Measurements from ENCODE around the gene PNMA6E. TPM values are rescaled to one million over a fixed set of nuclear protein-coding genes. Genes with fewer than 3 reads are reported as not detected.
A peak's percentile ranks its signal among the peaks of the same experiment; 100 is the strongest.
"Not testable (repeated sequence)": the region's sequence is repeated elsewhere in the genome, so short reads cannot be mapped to it uniquely, and the experiment has no call there.

PNMA6E gene
- total RNA-seq, 1 donor from 2014 or later, result not detected

GRCh38 chrX:153395613-153396319 lies 5.4 kb downstream of the PNMA6E start:
- FAIRE-seq (no peak), DNase-seq (ENCODE audit: low read depth) (no peak)
- H3K36me3 ChIP-seq (ENCODE audit: insufficient read depth, low read length), result no peaks in the 10 kb centered on the region
- TF ChIP-seq EZH2 (IDR thresholded peaks at IDR 0.05; ENCODE audit: insufficient read depth, low read length) (no peak), CTCF (IDR thresholded peaks at IDR 0.05; ENCODE audit: insufficient read depth, low read depth, low read length) (no peak)
- H3K27ac ChIP-seq (ENCODE audit: low read depth, low read length), result no peak overlapping the region
- no peaks in the 10 kb centered on the region for H3K27me3 ChIP-seq (ENCODE audit: insufficient read depth, low read length)
- no peak overlapping the region for H3K27ac Mint-ChIP-seq (ENCODE audit: unreplicated experiment)
- H3K4me3 Mint-ChIP-seq (ENCODE audit: unreplicated experiment), result no peak overlapping the region
- no peak overlapping the region for H2AFZ ChIP-seq (ENCODE audit: low read depth, low read length)
- no peak overlapping the region for H3K9ac ChIP-seq (ENCODE audit: low read length)
- H3K79me2 ChIP-seq (ENCODE audit: insufficient read depth, low read length), result no peaks in the 10 kb centered on the region
- no peak overlapping the region for H3K4me3 ChIP-seq (ENCODE audit: insufficient read depth, low read depth, low read length)
- H3K4me1 Mint-ChIP-seq (ENCODE audit: low read depth, unreplicated experiment), result no peaks in the 10 kb centered on the region
- no peak overlapping the region for H3K4me2 ChIP-seq (ENCODE audit: low read length)
- no peaks in the 10 kb centered on the region for H3K9me3 Mint-ChIP-seq (ENCODE audit: unreplicated experiment)
- H3K27me3 Mint-ChIP-seq (ENCODE audit: low read depth, unreplicated experiment), result peaks cover 19% of the 10 kb centered on the region
- no peaks in the 10 kb centered on the region for H3K9me3 ChIP-seq (ENCODE audit: insufficient read depth, low read depth, low read length)
- H4K20me1 ChIP-seq (ENCODE audit: insufficient read depth, low read length), result no peaks in the 10 kb centered on the region
- no peaks in the 10 kb centered on the region for H3K36me3 Mint-ChIP-seq (ENCODE audit: low read depth, unreplicated experiment)
- H3K4me1 ChIP-seq (ENCODE audit: insufficient read depth, low read length), result no peaks in the 10 kb centered on the region

GRCh38 chrX:153394612-153395011 lies 6.5 kb downstream of the PNMA6E start:
- Histone ChIP-seq H2AFZ (ENCODE audit: low read depth, low read length) (no peak overlapping the region), H3K27me3 (ENCODE audit: insufficient read depth, low read length) (no peaks in the 10 kb centered on the region), H3K4me1 (ENCODE audit: insufficient read depth, low read length) (no peaks in the 10 kb centered on the region), H3K36me3 (ENCODE audit: insufficient read depth, low read length) (no peaks in the 10 kb centered on the region), H3K79me2 (ENCODE audit: insufficient read depth, low read length) (no peaks in the 10 kb centered on the region), H3K9me3 (ENCODE audit: insufficient read depth, low read depth, low read length) (no peaks in the 10 kb centered on the region), H4K20me1 (ENCODE audit: insufficient read depth, low read length) (no peaks in the 10 kb centered on the region), H3K9ac (ENCODE audit: low read length) (no peak overlapping the region), H3K4me3 (ENCODE audit: insufficient read depth, low read depth, low read length) (no peak overlapping the region), H3K27ac (ENCODE audit: low read depth, low read length) (no peak overlapping the region), H3K4me2 (ENCODE audit: low read length) (no peak overlapping the region)
- H3K4me3 Mint-ChIP-seq (ENCODE audit: unreplicated experiment), result no peak overlapping the region
- no peaks in the 10 kb centered on the region for H3K9me3 Mint-ChIP-seq (ENCODE audit: unreplicated experiment)
- FAIRE-seq (peak; percentile 23), DNase-seq (ENCODE audit: low read depth) (no peak)
- H3K27ac Mint-ChIP-seq (ENCODE audit: unreplicated experiment), result no peak overlapping the region
- no peak for TF ChIP-seq CTCF (IDR thresholded peaks at IDR 0.05; ENCODE audit: insufficient read depth, low read depth, low read length)
- no peaks in the 10 kb centered on the region for H3K36me3 Mint-ChIP-seq (ENCODE audit: low read depth, unreplicated experiment)
- no peaks in the 10 kb centered on the region for H3K4me1 Mint-ChIP-seq (ENCODE audit: low read depth, unreplicated experiment)
- peaks cover 19% of the 10 kb centered on the region for H3K27me3 Mint-ChIP-seq (ENCODE audit: low read depth, unreplicated experiment)

- no peak overlapping the region for H3K9ac ChIP-seq (ENCODE audit: low read length)
- H2AFZ ChIP-seq (ENCODE audit: low read depth, low read length), result no peak overlapping the region
- Mint-ChIP-seq H3K36me3 (ENCODE audit: low read depth, unreplicated experiment) (no peaks in the 10 kb centered on the region), H3K27ac (ENCODE audit: unreplicated experiment) (no peak overlapping the region), H3K4me3 (ENCODE audit: unreplicated experiment) (no peak overlapping the region), H3K27me3 (ENCODE audit: low read depth, unreplicated experiment) (peaks cover 14% of the 10 kb centered on the region), H3K9me3 (ENCODE audit: unreplicated experiment) (no peaks in the 10 kb centered on the region), H3K4me1 (ENCODE audit: low read depth, unreplicated experiment) (no peaks in the 10 kb centered on the region)
- H3K79me2 ChIP-seq (ENCODE audit: insufficient read depth, low read length), result no peaks in the 10 kb centered on the region
- DNase-seq (ENCODE audit: low read depth) (no peak), FAIRE-seq (no peak)
- H3K27me3 ChIP-seq (ENCODE audit: insufficient read depth, low read length), result no peaks in the 10 kb centered on the region
- H4K20me1 ChIP-seq (ENCODE audit: insufficient read depth, low read length), result no peaks in the 10 kb centered on the region
- H3K9me3 ChIP-seq (ENCODE audit: insufficient read depth, low read depth, low read length), result no peaks in the 10 kb centered on the region
- TF ChIP-seq EZH2 (IDR thresholded peaks at IDR 0.05; ENCODE audit: insufficient read depth, low read length) (no peak), CTCF (IDR thresholded peaks at IDR 0.05; ENCODE audit: insufficient read depth, low read depth, low read length) (no peak)
- no peak overlapping the region for H3K27ac ChIP-seq (ENCODE audit: low read depth, low read length)
- H3K4me1 ChIP-seq (ENCODE audit: insufficient read depth, low read length), result no peaks in the 10 kb centered on the region
- no peaks in the 10 kb centered on the region for H3K36me3 ChIP-seq (ENCODE audit: insufficient read depth, low read length)
- H3K4me3 ChIP-seq (ENCODE audit: insufficient read depth, low read depth, low read length), result no peak overlapping the region
- no peak overlapping the region for H3K4me2 ChIP-seq (ENCODE audit: low read length)
Observed at GRCh38 chrX:153392642-153393321, 8.4 kb downstream of the PNMA6E start.

GRCh38 chrX:153389460-153389768 lies 11.7 kb downstream of the PNMA6E start:
- H3K4me3 ChIP-seq (ENCODE audit: insufficient read depth, low read depth, low read length); H3K27me3 Mint-ChIP-seq (ENCODE audit: low read depth, unreplicated experiment); H4K20me1 ChIP-seq (ENCODE audit: insufficient read depth, low read length); H2AFZ ChIP-seq (ENCODE audit: low read depth, low read length); H3K27ac Mint-ChIP-seq (ENCODE audit: unreplicated experiment); H3K4me1 ChIP-seq (ENCODE audit: insufficient read depth, low read length); H3K9me3 ChIP-seq (ENCODE audit: insufficient read depth, low read depth, low read length); DNase-seq (ENCODE audit: low read depth); H3K27ac ChIP-seq (ENCODE audit: low read depth, low read length); H3K4me3 Mint-ChIP-seq (ENCODE audit: unreplicated experiment); H3K4me1 Mint-ChIP-seq (ENCODE audit: low read depth, unreplicated experiment); H3K9ac ChIP-seq (ENCODE audit: low read length); H3K36me3 Mint-ChIP-seq (ENCODE audit: low read depth, unreplicated experiment); H3K79me2 ChIP-seq (ENCODE audit: insufficient read depth, low read length); H3K4me2 ChIP-seq (ENCODE audit: low read length); H3K9me3 Mint-ChIP-seq (ENCODE audit: unreplicated experiment); H3K27me3 ChIP-seq (ENCODE audit: insufficient read depth, low read length); H3K36me3 ChIP-seq (ENCODE audit: insufficient read depth, low read length): not testable (repeated sequence)
- peak; percentile 95 for FAIRE-seq

All from astrocyte (in vitro differentiated cells and primary cell).